HepG2 (cell line): ENCODE data around the gene EEF1AKMT4. TPM values are rescaled to one million over a fixed set of nuclear protein-coding genes. Genes with fewer than 3 reads are reported as not detected.

Experiments
- IKZF4 ChIP-seq: sonication (generic); formaldehyde crosslinking; IDR thresholded peaks from 2 replicates; pipeline ENCODE4 v1.5.1; 2020; ENCODE audit warnings: borderline replicate concordance, mild to moderate bottlenecking, low read depth, missing genetic modification reagents; ENCODE audit errors: not compliant biosample characterization
- KAT8 ChIP-seq: IDR thresholded peaks from 2 replicates; pipeline ENCODE4 v1.6.1; 2016; ENCODE audit warnings: missing genetic modification reagents, missing compliant biosample characterization
- KDM5A ChIP-seq: fragments of 200-600 bp; sonication (generic); IDR thresholded peaks from 2 replicates; pipeline ENCODE4 v1.7.0; 2018; ENCODE audit warnings: antibody characterized with exemption, mild to moderate bottlenecking, low read length, borderline replicate concordance
- MLLT10 ChIP-seq: sonication (generic); formaldehyde crosslinking; IDR thresholded peaks from 2 replicates; pipeline ENCODE4 v1.4.0; 2020; ENCODE audit warnings: missing genetic modification reagents
- NAIF1 ChIP-seq: sonication (generic); formaldehyde crosslinking; IDR thresholded peaks from 2 replicates; pipeline ENCODE4 v1.5.0; 2020; ENCODE audit warnings: mild to moderate bottlenecking, missing genetic modification reagents, borderline replicate concordance
- NFYC ChIP-seq: IDR thresholded peaks from 2 replicates; pipeline ENCODE4 v1.6.1; 2016; ENCODE audit warnings: missing genetic modification reagents, missing compliant biosample characterization
- PATZ1 ChIP-seq: sonication (generic); formaldehyde crosslinking; IDR thresholded peaks from 2 replicates; pipeline ENCODE4 v1.4.0; 2020; ENCODE audit warnings: missing genetic modification reagents
- PRDM4 ChIP-seq: sonication (generic); formaldehyde crosslinking; IDR thresholded peaks from 2 replicates; pipeline ENCODE4 v1.9.0; 2021; ENCODE audit warnings: missing genetic modification reagents, borderline replicate concordance
- SSRP1 ChIP-seq: IDR thresholded peaks from 2 replicates; pipeline ENCODE4 v1.6.1; 2016; ENCODE audit warnings: control low read depth
- THRA ChIP-seq: sonication (generic); formaldehyde crosslinking; IDR thresholded peaks from 2 replicates; pipeline ENCODE4 v1.4.0; 2020; ENCODE audit warnings: missing genetic modification reagents, borderline replicate concordance
- ZNF234 ChIP-seq: sonication (generic); formaldehyde crosslinking; conservative IDR thresholded peaks from 2 replicates; pipeline ENCODE4 v1.5.1; 2020; ENCODE audit warnings: mild to moderate bottlenecking, missing genetic modification reagents
- ZNF3 ChIP-seq: IDR thresholded peaks from 2 replicates; pipeline ENCODE4 v1.7.0; 2017; ENCODE audit warnings: inconsistent platforms
- ZSCAN5A ChIP-seq: sonication (generic); formaldehyde crosslinking; IDR thresholded peaks from 2 replicates; pipeline ENCODE4 v1.8.0; 2022; ENCODE audit warnings: mild to moderate bottlenecking, missing genetic modification reagents, borderline replicate concordance
- polyA plus RNA-seq, 8 experiments: library from polyadenylated mRNA; depleted of rRNA in 3 of 8; stranded (reverse) in 7 of 8; unstranded in 1 of 8; fragments of >200 nt; fragmentation: Illumina TruSeq in 4 of 8; extraction: Trizol in 4 of 8; gene quantifications; 2 replicates each; pipeline versions ENCODE4 v1.2.1 to v1.2.3, GENCODE V29; 2011 to 2016; ENCODE audit warnings: low read depth in 4 of 8, missing spikeins in 1 of 8, mixed read lengths in 1 of 8; ENCODE audit not compliant: insufficient read depth in 1 of 8
- total RNA-seq, 5 experiments: library from RNA; depleted of rRNA; stranded (reverse); fragments of >200 nt; fragmentation: Illumina TruSeq; extraction: Trizol; gene quantifications; 2 replicates each; pipeline ENCODE4 v1.2.3, GENCODE V29; 2016; ENCODE audit warnings: low read depth in 1 of 5
- TF ChIP-seq, protein P1 (sequence below): sonication (generic); formaldehyde crosslinking; IDR thresholded peaks from 2 replicates; pipeline ENCODE4 v1.4.0; 2020; ENCODE audit warnings: missing genetic modification reagents
- TF ChIP-seq, protein P2 (sequence below): sonication (generic); formaldehyde crosslinking; IDR thresholded peaks from 2 replicates; pipeline ENCODE4 v1.4.0; 2020; ENCODE audit warnings: mild to moderate bottlenecking, missing genetic modification reagents

The EEF1AKMT4 gene
- total and polyA plus RNA-seq, 2 of the 13 experiments (the other 11 are each of a cell fraction or from before 2014, with no cell fraction given): 13.1 to 15.8 TPM

GRCh38 chr3:184249412-184250166 is at the start of gene EEF1AKMT4 (continued):
- TF ChIP-seq, protein P1, sequence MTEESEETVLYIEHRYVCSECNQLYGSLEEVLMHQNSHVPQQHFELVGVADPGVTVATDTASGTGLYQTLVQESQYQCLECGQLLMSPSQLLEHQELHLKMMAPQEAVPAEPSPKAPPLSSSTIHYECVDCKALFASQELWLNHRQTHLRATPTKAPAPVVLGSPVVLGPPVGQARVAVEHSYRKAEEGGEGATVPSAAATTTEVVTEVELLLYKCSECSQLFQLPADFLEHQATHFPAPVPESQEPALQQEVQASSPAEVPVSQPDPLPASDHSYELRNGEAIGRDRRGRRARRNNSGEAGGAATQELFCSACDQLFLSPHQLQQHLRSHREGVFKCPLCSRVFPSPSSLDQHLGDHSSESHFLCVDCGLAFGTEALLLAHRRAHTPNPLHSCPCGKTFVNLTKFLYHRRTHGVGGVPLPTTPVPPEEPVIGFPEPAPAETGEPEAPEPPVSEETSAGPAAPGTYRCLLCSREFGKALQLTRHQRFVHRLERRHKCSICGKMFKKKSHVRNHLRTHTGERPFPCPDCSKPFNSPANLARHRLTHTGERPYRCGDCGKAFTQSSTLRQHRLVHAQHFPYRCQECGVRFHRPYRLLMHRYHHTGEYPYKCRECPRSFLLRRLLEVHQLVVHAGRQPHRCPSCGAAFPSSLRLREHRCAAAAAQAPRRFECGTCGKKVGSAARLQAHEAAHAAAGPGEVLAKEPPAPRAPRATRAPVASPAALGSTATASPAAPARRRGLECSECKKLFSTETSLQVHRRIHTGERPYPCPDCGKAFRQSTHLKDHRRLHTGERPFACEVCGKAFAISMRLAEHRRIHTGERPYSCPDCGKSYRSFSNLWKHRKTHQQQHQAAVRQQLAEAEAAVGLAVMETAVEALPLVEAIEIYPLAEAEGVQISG: peak; percentile 93
- no peak for TF ChIP-seq SSRP1 (CRISPR knock-in tag)
- TF ChIP-seq PRDM4 (CRISPR knock-in tag): no peak
- peak; percentile 64; the same call in 1 of the 2 replicates for TF ChIP-seq KAT8 (CRISPR knock-in tag)
- TF ChIP-seq ZNF234 (CRISPR knock-in tag): no peak
- 0 out of 2 replicates have a peak, but pooled peaks have one; percentile 25 for TF ChIP-seq THRA (CRISPR knock-in tag)
- TF ChIP-seq KDM5A: peak; percentile 17; the same call in 1 of the 2 replicates
- peak; percentile 61 for TF ChIP-seq IKZF4 (CRISPR knock-in tag)
- TF ChIP-seq NFYC (CRISPR knock-in tag): peak; percentile 76
- TF ChIP-seq MLLT10 (CRISPR knock-in tag): no peak
- TF ChIP-seq, protein P2, sequence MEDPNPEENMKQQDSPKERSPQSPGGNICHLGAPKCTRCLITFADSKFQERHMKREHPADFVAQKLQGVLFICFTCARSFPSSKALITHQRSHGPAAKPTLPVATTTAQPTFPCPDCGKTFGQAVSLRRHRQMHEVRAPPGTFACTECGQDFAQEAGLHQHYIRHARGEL (CRISPR knock-in tag): no peak
- no peak for TF ChIP-seq ZSCAN5A (CRISPR knock-in tag)
- no peak for TF ChIP-seq ZNF3
- TF ChIP-seq NAIF1 (CRISPR knock-in tag): no peak
- no peak for TF ChIP-seq PATZ1 (CRISPR knock-in tag)
